ENCODE data around the gene CFC1.
"Not testable (repeated sequence)": the region's sequence is repeated elsewhere in the genome, so short reads cannot be mapped to it uniquely, and the experiment has no call there.

- not testable (repeated sequence) for TF ChIP-seq CTCF, EP300 (IDR thresholded peaks at IDR 0.05)
Measured at GRCh38 chr2:130592791-130593414, 6.5 kb downstream of the CFC1 start.

Data from ovary (tissue), 3 donors.